22Rv1 (cell line): ENCODE results near the gene SNCAIP.

ENCODE experiments used
- H3K27ac ChIP-seq: fragments of 450-650 bp; 2 replicates; pipeline ENCODE4 v1.5.1; 2017
- CTCF ChIP-seq: fragments of 450-650 bp; IDR thresholded peaks from 2 replicates; pipeline ENCODE4 v1.5.1; 2017; ENCODE audit warnings: mild to moderate bottlenecking
- ZFX ChIP-seq: fragments of 450-650 bp; IDR thresholded peaks from 2 replicates; pipeline ENCODE4 v1.6.1; 2017; ENCODE audit warnings: antibody characterized with exemption, borderline replicate concordance

The SNCAIP gene

GRCh38 chr5:122455939-122456338 is 143.9 kb downstream of the SNCAIP start:
- TF ChIP-seq CTCF (no peak), ZFX (no peak)

GRCh38 chr5:122457178-122457826 is 145.3 kb downstream of the SNCAIP start:
- no peak overlapping the region for H3K27ac ChIP-seq
- no peak for TF ChIP-seq CTCF
- TF ChIP-seq ZFX = no peak

More at GRCh38 chr5:122455939-122456338, 143.9 kb downstream of the SNCAIP start:
- H3K27ac ChIP-seq = no peak overlapping the region

- TF ChIP-seq ZFX = no peak
- TF ChIP-seq CTCF = peak; percentile 82
- H3K27ac ChIP-seq = no peak overlapping the region
Observed at GRCh38 chr5:122458278-122458872, 146.3 kb downstream of the SNCAIP start.

GRCh38 chr5:122462486-122462885 is 150.4 kb downstream of the SNCAIP start:
- TF ChIP-seq ZFX = no peak
- TF ChIP-seq CTCF = no peak
- H3K27ac ChIP-seq = no peak overlapping the region

- H3K27ac ChIP-seq = no peak overlapping the region
Observed at GRCh38 chr5:122463221-122463620, 151.2 kb downstream of the SNCAIP start.

GRCh38 chr5:122464191-122464590 is 152.2 kb downstream of the SNCAIP start:
- no peak for TF ChIP-seq ZFX
- no peak for TF ChIP-seq CTCF
- no peak overlapping the region for H3K27ac ChIP-seq

More at GRCh38 chr5:122463221-122463620, 151.2 kb downstream of the SNCAIP start:
- TF ChIP-seq ZFX (no peak), CTCF (no peak)

- no peak overlapping the region for H3K27ac ChIP-seq
- TF ChIP-seq CTCF (no peak), ZFX (no peak)
Observed at GRCh38 chr5:122465031-122465577, 153.1 kb downstream of the SNCAIP start.
